Peyer's patch (tissue), 4 donors: ENCODE results near the gene RGS17.

Source experiments
- POLR2A ChIP-seq, 2 donors: fragments of 450-650 bp; IDR thresholded peaks; one replicate each; pipeline ENCODE4 v1.5.1; 2017; ENCODE audit warnings: antibody characterized with exemption in 2 of 2, mild to moderate bottlenecking in 2 of 2, moderate library complexity in 2 of 2
- TF ChIP-seq, protein P1 (sequence below), 6 experiments: fragments of 450-650 bp in 4 of 6; fragments of 200-600 bp in 2 of 6; sonication (generic) in 1 of 6; IDR thresholded peaks; one replicate each; pipeline ENCODE4 v1.5.1; 2017 to 2019; ENCODE audit warnings: antibody characterized with exemption in 6 of 6, mild to moderate bottlenecking in 3 of 6, moderate library complexity in 1 of 6

DNA sequence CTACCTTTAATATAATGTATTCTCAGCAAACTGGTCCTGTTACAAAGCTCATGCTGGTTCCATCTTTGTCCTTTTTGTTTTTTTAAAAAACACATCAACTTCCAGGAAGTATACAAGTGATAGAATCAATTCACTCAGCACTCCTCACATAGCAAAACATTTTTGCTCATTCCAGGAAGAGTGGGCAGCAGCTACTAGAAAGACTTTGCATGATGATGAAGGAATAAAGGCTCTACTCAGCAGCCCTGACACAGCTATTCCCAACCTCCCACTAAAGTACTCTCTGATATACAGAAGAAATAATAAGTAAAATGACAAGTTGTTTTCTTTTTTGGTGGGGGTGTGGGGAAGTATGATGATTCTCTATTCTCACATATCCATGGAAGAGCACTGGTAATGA, 61.2 kb downstream of the RGS17 start:
- TF ChIP-seq, protein P1, sequence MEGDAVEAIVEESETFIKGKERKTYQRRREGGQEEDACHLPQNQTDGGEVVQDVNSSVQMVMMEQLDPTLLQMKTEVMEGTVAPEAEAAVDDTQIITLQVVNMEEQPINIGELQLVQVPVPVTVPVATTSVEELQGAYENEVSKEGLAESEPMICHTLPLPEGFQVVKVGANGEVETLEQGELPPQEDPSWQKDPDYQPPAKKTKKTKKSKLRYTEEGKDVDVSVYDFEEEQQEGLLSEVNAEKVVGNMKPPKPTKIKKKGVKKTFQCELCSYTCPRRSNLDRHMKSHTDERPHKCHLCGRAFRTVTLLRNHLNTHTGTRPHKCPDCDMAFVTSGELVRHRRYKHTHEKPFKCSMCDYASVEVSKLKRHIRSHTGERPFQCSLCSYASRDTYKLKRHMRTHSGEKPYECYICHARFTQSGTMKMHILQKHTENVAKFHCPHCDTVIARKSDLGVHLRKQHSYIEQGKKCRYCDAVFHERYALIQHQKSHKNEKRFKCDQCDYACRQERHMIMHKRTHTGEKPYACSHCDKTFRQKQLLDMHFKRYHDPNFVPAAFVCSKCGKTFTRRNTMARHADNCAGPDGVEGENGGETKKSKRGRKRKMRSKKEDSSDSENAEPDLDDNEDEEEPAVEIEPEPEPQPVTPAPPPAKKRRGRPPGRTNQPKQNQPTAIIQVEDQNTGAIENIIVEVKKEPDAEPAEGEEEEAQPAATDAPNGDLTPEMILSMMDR (IDR thresholded peaks at IDR 0.05), result no peak
- no peak for TF ChIP-seq POLR2A (IDR thresholded peaks at IDR 0.05)
